HG03064 (cell line): ENCODE results near the gene SPAG5.
A peak's percentile ranks its signal among the peaks of the same experiment; 100 is the strongest.
"Not testable (repeated sequence)": the region's sequence is repeated elsewhere in the genome, so short reads cannot be mapped to it uniquely, and the experiment has no call there.

Experiments
- ATAC-seq: cut with Tn5 transposase; IDR thresholded peaks from one replicate; pipeline ENCODE4 v1.9.1; 2021; ENCODE audit warnings: low read depth; ENCODE audit not compliant: unreplicated experiment

Gene SPAG5

GRCh38 chr17:28612936-28613872 lies 14.4 kb upstream of the SPAG5 start:
- ATAC-seq: no peak

DNA sequence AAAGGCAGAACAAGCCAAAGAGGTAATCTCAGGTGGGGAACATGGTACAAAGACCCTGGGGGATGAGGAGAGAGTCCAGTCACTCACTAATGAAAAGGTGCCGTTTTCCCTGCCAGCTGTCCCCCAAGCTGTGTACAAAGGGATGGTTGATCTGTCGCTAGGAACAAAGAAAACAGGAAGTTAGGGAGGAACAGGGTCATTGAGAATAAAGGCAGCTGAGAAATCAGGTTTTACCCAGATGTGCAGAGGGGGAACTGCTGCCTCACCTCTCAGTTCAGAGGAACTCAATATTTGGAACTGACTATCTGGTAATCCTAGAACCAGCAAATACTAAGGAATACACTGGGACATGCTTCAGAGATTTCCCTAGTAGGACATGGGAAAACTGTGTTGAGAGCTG lies 13.7 kb upstream of the SPAG5 start:
- ATAC-seq: no peak

DNA sequence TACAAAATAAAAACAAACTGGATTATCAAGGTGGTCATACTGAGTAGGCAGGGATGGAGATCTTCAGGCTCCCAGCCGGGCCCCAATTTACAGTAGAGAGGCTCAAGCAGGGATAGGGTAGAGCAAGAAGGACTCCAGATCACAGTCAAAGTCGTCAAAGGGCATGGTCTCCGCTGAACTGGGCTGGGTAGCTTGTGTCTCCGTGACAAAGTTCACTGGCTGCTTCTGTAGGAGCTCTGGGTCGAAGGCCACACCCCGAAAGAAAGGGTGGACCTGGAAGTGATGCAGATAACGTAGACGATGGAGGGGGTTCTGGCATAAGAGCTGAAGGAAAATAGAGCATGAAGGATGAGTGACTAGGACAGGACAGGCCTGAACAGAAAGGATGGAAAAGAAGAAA lies 11.6 kb upstream of the SPAG5 start:
- no peak for ATAC-seq

- not testable (repeated sequence) for ATAC-seq
These were observed 5.2 kb upstream of the SPAG5 start for GRCh38 chr17:28604031-28604430.

DNA sequence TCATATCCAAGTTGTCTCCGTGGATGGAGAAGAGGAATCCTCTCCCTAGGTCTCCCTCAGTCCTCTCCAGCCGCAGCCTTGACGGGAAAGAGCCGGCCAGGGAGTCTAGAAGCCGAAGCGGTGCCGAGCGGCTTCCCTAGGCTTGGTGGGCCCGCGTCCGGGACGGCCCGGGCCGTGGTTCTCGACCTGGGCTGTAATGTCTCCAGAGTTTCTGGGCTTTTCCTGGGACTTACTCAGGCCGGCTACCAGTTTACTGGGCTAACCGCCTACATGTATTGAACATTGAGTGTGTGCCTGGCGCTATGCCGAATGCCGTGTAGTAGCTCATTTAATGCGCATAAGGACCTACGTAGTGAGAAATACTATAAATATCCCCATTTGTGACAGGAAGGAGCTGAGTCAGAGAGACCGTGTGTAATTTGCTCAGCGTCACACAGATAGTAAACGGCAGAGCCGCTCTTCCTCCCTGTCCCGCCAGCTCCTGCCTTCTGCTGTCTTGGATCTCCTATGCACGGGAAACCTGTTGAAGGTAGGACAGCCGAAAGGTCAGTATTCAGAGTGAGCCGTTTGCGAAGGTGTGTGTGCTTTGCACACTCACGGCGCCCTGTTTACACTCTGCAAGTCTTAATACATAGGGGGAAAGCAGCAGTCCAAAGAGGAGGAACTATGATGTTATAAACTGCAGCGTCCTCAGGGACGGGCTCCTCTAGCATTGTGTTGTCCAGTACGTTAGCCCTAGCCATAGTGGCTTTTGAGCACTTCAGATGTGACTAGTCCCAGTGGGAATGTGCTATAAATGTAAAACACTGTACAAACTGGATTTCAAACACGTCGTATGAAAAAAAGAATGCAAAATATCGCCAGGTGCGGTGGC lies 723 bp upstream of the SPAG5 start:
- peak; percentile 28 for ATAC-seq

DNA sequence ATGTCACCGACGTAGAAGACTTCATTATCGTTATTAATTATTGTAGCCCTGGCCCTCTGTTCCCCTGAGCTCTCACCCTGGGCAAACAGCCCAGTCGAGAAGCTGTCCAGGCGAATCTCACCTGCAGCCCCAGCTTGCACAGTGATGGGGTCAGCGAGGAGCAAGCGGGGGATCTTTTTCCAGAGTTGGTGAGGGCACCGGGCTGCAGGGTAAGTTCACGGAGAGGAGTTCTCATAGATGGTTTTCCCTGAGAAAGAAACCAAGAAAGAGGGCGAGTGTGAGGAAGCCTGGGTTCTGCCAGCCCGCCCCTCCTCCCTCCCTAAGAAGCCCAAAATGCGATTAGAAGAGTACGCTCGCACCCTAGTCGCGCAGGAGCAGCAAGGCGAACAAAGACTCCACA lies 436 bp downstream of the SPAG5 start:
- no peak for ATAC-seq

DNA sequence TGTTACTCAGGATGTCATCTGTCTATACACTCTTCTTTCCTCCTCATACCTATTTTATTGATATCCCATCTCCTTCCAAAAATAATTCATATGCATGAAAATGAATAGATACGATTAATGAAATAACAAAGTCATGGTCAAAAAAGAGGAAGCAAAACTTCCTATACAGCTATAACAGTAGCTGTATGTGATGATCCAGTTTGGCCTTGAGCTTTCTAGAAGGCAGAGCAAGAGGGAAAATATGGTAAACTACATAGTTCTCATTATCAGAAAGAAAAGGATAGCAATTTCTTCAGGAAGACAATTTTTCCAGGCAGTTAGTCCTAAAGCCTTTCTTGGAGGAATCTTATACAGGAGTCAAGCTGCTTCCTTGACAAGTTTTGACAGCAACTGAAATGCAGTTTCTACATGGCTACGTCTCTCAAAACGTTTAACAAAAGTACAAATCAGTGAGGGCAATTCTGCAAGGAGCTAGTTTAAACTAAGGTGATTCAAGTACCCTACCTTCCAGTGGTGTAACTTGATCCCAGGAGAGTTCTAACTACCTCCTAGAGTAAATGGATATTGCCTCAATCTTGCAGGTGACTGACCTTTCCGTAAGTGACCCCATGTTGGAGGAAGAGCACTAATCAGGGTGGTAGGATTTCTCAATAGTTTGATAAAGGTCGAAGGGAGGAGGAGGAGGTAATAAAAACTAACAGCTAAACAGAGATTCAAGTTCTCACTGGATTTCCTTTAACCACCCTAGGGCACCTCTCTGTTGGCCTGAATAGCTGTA lies 1.0 kb downstream of the SPAG5 start:
- no peak for ATAC-seq

DNA sequence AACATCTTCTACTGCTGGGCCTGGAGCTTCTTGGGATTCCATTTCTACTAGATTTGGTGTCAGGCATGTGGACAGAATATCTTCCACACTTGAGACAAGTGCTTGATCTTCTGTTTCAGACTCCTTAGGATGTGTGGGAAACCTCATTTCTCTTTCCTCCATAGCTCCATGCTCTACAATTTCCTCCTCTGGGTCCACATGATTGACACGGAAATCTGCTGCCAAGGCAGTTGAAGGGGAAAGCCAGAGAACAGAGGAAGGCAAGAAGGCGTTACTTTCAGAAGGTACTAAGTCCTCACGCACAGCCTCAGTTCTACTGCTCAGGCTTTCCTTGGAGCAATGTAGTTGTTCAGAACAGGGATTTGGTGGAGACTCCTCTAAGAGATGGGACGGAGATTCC lies 6.6 kb downstream of the SPAG5 start:
- ATAC-seq: no peak

DNA sequence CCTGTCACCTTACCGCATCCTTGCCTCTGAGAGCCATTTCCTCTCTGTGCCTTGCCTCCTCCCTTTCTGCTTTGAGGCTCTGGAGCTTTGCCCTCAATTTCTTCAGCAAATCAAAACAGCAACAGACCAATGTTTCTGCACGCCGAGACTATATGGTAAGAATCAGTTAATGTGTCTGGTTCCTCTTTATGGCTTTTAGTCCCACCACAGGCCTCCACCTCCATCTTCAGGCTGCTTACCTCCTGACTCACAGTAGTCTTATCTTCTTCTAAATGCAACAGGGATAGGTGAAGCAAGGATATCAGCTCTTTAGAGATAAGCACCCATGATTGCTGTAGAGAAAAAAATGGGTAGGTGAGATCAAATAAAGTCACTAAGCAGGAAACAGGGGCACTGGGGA lies 13.0 kb downstream of the SPAG5 start:
- ATAC-seq: no peak

- no peak for ATAC-seq
These were observed 14.4 kb downstream of the SPAG5 start for GRCh38 chr17:28584434-28584833.

GRCh38 chr17:28582513-28582912 lies 16.3 kb downstream of the SPAG5 start:
- ATAC-seq: no peak

DNA sequence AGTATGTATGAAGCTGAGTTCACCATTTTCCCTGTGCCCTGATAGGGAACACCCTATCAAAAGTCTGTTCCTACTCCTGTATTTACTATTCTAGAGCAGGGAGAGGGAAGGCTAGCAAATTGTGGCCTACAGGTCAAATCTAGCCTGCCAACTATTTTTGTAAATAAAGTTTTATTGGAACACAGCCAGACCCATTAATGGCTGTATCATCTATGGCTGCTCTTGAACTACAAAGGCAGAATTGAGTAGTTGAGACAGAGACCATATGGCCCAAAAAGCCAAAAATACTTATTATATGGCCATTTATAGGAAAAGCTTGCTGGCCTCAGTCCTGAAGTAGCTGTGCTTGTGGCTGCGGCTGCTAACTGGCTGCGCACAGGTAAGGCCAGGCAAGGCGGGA lies 17.9 kb downstream of the SPAG5 start:
- ATAC-seq: no peak

- ATAC-seq: no peak
These were observed 19.3 kb downstream of the SPAG5 start for GRCh38 chr17:28579526-28579925.

DNA sequence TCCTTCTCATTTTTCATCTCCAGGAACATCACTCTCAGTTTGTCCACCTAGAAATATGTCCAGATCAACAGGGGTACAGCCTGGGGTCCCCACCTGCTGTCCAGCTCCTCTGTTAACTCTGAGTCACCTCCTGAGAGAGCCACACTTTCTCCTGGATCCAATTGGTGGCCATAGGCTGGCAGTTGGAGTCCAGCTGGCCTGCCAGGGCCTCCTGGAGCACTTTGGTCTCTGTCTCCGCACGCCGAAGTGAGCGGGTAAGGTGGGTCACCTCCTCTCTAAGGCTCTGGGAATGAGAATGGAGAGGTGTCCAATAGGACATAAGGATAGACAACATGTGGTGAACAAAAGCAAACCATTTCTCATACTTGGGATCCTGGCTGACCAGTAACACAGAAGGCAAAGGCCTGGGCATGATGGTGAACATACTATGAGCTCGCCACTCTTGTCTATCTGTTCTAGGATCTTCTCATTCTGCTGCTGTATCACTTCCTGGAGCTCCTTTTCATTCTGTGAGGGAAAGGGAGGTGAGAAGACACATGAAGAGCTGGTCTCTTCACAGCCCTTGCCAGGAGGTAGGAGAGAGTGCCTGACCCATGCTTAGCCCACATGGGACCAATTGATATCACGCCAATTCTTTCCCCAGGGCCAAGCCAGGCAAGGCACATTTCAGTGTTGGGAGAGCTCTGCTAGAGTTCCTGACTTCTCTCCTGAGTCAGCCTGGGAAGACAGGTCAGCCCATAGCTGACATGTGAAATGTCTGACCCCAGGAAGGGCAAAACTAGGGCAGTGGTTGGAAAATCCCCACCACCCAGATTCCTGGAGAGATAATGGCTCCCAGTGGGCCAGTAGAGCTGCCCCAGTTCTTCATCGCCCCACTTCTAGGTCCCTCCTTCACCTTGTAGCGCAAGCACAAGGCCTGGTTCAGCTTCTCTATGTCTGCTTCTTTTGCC lies 20.3 kb downstream of the SPAG5 start:
- ATAC-seq: no peak

GRCh38 chr17:28577466-28577824 lies 21.4 kb downstream of the SPAG5 start:
- ATAC-seq: no peak

DNA sequence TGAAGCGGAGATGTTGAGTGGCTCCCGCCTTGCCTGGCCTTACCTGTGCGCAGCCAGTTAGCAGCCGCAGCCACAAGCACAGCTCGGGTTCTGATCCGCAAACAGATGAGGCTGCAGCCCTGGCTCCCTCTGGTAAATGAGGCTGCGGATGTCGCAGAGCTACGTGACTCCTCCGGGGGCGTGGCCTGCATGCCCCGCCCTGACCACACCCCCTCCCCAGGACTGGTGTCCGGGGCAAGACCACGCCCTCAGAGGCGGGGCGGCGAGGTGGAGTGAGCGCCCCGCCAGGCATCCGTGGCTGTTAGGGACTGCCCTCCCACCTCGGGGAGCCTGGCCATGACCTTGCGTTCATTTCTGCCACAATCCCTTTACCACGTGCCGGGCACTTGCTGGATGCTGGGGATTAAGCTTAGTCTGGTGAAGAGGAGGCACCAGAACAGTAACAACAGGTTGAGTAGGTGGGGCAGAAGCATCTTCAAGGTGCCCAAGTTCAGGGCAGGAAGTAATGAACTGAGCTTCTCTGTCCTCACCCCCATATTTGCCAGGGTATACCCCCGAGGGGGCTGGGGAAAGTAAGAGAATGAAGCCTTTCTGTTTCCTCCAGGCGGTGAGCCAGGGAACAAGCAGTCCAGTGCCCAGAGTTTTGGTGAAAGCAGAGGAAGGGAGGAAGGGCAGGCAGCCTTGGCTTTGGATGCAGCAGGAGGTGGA lies 21.9 kb downstream of the SPAG5 start, which contains the start of gene ALDOC:
ALDOC (minus strand) TSS at position 138 of the 708 bp plus-strand sequence. CDS start 1,363 bp downstream, outside the sequence.
- ATAC-seq: peak; percentile 64

- not testable (repeated sequence) for ATAC-seq
These were observed 22.8 kb downstream of the SPAG5 start for GRCh38 chr17:28576016-28576415.

DNA sequence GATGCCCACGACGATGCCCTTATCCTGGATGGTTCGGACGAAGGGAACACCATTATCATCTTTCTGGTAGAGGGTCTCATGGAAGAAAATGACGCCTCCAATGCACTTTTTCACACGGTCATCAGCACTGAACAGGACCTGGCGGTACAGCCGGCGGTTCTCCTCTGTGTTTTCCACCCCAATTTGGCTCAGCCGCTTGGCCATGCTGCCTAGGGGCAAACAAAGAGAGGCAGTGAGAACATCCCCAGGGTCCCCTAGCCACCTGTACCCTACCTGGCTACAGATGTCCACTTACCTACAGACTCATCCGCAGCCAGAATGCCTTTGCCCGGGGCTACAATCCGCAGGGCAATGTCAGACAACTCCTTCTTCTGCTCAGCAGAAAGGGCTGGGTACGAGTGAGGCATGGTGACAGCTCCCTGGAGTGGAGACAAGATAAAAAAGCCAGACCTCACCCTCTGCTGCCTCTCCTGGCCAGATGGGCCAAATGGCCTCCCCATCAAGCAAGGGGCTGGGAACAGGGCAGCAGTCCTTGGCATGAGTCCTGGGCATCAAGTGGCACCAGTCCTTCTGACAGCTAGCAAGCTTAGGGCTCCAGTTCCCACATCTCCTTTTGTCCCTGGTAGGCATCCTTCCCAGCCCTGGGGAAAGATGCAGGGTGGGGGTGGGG lies 23.6 kb downstream of the SPAG5 start:
- no peak for ATAC-seq
